Stimulated activated CD8-positive, alpha-beta memory T cell treated with anti-CD3 and anti-CD28 coated beads, Interleukin-15, amount 100 ng/mL, for 1 hour (primary cell): ENCODE results near the gene ITGB2.

Experiments used
- DNase-seq: peaks from one replicate; pipeline ENCODE4 v3.0.0-alpha.2; 2020; ENCODE audit warnings: low read depth

The ITGB2 gene

GRCh38 chr21:44955141-44955797 is 34.6 kb upstream of the ITGB2 start:
- DNase-seq = no peak

- no peak for DNase-seq
Observed at GRCh38 chr21:44954281-44954771, 33.6 kb upstream of the ITGB2 start.

- DNase-seq = no peak
Observed at GRCh38 chr21:44953628-44954021, 32.9 kb upstream of the ITGB2 start.

DNA sequence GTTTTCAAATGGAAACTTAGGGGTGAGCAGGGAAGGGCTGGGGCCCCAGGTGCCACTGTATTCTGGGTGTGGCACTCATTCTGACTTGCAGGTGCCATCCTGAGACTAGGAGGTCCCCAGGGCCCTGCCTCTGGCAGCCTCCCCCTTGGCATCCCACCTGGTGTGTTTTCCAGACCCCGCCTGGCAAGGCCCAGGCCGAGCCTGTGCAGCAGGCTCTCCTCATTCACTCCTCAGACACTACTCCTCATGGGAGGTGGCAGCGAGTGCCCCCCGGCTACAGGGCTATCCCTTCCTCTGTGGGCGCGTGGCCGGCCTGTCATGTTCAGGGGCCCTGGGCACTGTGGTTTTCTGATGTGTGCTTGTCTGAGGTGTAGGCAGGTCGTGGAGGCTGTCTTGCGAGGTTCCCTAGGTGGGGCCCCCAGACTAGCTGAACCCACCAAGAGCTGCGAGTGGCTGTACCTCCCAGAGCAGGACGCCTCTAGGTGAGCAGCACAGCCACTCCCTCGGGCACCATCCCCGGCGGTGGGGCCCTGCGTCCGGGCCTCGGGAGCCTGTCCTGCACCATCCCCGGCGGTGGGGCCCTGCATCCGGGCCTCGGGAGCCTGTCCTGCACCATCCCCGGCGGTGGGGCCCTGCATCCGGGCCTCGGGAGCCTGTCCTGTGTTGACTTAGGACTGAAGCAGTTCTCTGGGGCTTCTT is 32.4 kb upstream of the ITGB2 start:
- DNase-seq = no peak

GRCh38 chr21:44952116-44952928 is 31.6 kb upstream of the ITGB2 start:
- no peak for DNase-seq

- no peak for DNase-seq
Observed at GRCh38 chr21:44951186-44951915, 30.7 kb upstream of the ITGB2 start.

DNA sequence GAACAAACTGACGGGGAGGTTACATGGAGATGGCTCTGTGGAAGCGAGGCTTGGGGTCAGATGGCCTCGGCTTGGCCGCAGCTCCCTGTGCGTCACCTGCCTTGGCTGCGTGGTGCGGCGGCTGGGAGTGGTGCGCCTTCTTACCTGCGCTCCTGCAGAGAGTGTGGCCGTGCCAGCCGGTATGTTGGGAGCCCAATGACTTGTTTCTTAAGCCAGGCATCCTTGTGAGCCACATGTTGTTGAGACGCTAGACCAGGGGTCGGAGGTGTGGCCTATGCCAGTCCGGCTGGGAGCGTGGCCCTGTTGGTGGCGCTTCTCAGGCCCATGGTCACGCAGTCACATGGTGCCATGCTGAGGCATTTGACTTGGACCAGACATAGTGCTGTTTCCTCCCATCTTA is 29.7 kb upstream of the ITGB2 start:
- no peak for DNase-seq

DNA sequence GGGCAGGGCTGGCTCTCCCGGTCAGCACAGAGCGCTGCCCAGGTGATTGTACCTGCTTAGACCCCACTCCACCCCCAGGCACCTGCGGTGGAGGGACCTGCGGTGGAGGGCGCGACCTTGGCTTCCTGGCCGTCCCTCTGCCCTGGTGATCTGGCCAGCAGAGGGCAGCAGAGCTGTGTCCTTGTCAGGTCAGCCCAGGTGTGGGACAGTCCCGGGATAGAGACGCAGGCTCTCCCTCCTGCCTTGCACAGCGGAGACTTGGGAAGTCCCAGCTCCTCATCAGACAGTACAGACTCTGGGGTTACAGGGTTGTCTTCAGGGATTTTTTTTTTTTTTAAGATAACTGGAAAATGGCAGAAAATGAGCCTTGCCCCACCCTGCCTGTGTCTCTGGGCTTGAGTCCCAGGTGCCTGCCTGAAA is 29.1 kb upstream of the ITGB2 start:
- DNase-seq = peak; percentile 83

- no peak for DNase-seq
Observed at GRCh38 chr21:44949161-44949778, 28.6 kb upstream of the ITGB2 start.

- DNase-seq = no peak
Observed at GRCh38 chr21:44948426-44949120, 27.9 kb upstream of the ITGB2 start.

- DNase-seq = no peak
Observed at GRCh38 chr21:44947930-44948331, 27.2 kb upstream of the ITGB2 start.

DNA sequence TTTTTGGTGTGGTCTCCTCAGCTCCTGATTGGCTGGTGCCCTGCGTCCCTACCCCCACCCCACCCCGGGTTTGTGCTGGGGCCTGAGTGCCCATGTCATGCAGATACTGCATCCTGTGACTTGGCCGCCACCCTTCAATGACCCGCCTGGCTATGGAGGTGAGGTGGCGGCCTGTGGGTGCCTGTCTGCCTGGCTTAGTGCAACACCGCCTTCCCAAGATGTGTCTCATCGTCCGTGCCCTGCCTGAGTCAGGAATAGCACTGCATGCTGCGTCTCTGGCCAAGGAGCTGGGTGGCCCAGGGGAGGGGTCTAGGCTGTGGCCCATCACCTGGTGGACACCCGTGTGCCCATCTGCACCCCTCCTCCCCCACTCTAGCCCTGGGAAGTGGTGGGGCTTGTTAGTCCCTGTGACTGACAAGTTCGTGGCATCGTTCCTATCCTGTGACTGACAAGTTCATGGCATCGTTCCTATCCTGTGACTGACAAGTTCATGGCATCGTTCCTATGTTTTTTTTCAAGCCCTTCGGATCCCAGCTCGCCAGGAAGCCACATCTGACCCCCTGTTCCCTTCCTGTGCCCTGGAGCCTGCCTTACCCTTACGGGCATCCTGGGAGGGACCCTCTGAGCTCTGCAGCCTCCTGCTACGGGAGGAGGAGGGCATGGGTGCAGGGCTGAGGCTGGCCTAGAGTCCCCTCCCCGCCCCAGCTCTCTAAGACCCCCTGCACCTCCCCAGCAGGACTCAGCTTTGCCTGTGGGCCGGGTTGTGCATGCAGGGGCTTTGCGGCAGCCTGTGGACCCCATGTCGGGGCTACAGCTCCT is 26.6 kb upstream of the ITGB2 start:
- no peak for DNase-seq

DNA sequence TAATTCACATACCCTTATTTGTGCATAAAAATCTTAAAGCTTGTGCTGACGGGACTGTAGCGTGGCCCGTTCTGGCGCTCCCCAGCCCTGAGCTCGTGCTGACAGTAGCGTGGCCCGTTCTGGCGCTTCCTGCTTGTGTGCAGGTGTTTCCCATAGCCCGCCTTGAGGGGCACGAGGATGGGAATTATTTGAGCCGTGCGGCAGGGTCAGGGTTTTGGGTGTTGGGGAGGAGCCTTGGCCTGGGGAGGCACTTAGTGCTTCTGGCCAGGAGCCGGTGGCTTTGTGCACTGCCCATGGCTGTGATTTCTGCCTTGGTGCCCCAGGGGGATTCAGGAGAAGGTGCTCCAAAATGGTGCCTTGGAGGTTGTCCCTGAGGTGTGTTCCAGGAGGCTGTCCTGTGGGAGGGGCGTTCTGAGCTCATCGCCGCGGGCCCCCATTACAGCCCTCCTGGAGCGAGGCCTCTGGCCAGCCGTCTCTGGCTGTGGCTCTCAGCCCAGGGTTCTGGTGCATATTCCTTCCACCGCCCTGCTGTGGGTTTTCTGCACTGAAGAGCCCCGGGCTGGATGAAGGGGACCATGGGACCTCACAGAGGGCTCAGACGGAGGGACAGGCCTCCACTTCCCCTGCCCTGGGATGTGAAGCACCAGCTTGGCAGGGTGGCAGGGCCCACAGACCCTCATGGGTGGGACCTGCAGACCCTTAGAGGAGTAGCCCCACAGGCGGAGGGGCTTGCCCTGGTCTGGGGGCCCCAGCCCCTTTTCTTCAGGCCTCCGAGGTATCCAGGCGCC is 25.7 kb upstream of the ITGB2 start:
- DNase-seq = no peak

GRCh38 chr21:44944596-44944995 is 23.9 kb upstream of the ITGB2 start:
- DNase-seq = no peak

DNA sequence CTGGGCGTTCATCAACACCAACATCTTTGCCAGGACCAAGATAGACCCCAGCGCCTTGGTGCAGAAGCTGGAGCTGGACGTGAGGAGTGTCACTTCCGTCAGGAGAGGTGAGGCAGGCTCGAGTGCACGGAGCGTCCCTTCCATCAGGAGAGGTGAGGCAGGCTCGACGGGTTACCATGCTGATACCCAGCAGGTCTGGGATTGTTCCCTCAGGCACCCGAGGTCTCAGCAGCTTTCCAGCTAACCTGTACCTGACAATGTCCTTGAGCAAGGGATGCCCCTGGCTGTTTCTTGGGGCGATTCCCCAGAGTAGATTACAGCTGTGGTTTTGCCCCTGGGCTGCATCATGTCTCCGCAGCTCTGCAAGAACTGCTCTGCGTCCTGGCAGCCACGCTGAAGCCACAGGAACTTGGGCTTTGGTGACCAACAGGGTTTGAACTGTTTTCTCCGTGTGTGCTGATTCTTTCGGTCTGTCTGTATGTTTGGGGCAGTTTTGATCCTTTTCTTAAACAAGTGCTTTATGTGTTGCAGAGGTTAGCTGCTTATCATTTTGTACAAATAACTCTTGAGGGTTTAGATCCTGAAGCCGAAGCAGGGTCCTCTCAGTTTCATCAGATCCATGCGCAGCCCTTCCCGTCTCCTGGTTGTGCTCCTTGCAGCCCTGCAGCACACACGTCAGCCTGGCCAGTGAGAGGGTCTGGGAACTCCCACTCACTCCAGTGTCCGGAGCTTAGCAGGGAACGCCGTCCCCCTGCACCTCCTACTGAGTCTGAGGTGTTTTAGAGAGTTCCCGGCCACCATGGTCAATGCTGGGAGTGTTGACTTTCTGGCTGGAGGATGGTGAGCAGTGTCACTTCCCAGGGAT is 23.2 kb upstream of the ITGB2 start:
- no peak for DNase-seq

- DNase-seq = no peak
Observed at GRCh38 chr21:44943005-44943685, 22.4 kb upstream of the ITGB2 start.

- DNase-seq = no peak
Observed at GRCh38 chr21:44942566-44942965, 21.9 kb upstream of the ITGB2 start.

DNA sequence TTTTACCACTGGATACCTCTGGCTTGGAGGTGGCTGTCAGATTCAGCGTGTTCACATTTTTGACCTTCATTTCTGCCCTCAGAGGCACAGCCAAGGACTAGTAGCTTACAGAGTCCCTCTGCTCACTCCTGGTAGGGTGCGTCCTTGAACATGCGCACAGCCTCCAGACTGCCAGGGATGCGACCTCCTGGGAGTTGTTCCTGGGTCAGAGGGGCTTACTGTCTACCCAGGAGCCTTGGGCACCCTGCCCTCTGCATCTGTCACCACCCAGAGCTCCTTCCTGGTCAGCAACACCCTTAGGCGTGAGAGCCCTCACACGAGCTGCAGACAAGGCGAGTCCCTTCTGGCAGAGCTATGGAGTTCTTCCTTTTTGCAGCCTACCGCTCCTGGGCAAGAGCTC is 20.9 kb upstream of the ITGB2 start:
- no peak for DNase-seq
